OCI-LY3 (cell line): ENCODE measurements around the gene TCF7.

Source experiments
- CTCF ChIP-seq: fragments of 200-600, 300-600 bp; sonication (generic); IDR thresholded peaks from 2 replicates; pipeline ENCODE4 v1.5.1; 2014; ENCODE audit warnings: antibody characterized with exemption, low read length, low read depth
- EZH2phosphoT487 ChIP-seq: fragments of 200-600 bp; shearing (Covaris generic); IDR thresholded peaks from 2 replicates; pipeline ENCODE4 v1.6.1; 2018; ENCODE audit warnings: antibody characterized with exemption, mixed run types, low read depth

- no peak for TF ChIP-seq CTCF
- TF ChIP-seq EZH2phosphoT487 = no peak
These were observed 10.0 kb downstream of the TCF7 start for GRCh38 chr5:134124289-134125038.
